ENCODE results near the gene ANKRD62.

DNA sequence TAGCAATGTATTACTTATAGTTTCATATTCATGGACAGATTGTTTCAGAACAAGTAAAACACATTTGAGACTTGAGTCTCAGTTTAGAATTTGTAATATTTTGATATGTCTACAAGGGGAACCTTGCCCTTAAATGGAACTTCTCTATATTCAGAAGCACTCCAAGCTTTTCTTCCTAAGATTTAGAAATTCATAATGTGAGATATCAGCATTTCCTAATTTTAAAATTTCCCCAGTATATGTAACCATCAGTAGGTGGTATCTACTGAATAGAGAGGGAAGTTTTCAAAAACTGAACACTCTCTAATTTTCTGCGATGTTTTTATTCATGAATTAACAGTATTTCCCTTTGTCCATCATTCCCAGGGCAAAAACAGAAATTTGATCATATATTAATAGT, 7.6 kb downstream of the ANKRD62 start:
- TF ChIP-seq YY1 (tag by site-specific recombination; IDR thresholded peaks at IDR 0.05) = no peak
- TF ChIP-seq ATF2 (tag by site-specific recombination; IDR thresholded peaks at IDR 0.05; ENCODE audit: low read depth) = no peak
- TF ChIP-seq CTCF (tag by site-specific recombination; IDR thresholded peaks at IDR 0.05) = no peak
- TF ChIP-seq ZNF274 (IDR thresholded peaks at IDR 0.05; ENCODE audit: low read length) = no peak
- no peak for TF ChIP-seq ZNF274 (tag by site-specific recombination; IDR thresholded peaks at IDR 0.05; ENCODE audit: borderline replicate concordance)
- TF ChIP-seq, protein P1, sequence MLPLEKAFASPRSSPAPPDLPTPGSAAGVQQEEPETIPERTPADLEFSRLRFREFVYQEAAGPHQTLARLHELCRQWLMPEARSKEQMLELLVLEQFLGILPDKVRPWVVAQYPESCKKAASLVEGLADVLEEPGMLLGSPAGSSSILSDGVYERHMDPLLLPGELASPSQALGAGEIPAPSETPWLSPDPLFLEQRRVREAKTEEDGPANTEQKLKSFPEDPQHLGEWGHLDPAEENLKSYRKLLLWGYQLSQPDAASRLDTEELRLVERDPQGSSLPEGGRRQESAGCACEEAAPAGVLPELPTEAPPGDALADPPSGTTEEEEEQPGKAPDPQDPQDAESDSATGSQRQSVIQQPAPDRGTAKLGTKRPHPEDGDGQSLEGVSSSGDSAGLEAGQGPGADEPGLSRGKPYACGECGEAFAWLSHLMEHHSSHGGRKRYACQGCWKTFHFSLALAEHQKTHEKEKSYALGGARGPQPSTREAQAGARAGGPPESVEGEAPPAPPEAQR (tag by site-specific recombination; IDR thresholded peaks at IDR 0.05) = no peak
- TF ChIP-seq ZNF202 (tag by site-specific recombination; IDR thresholded peaks at IDR 0.05; ENCODE audit: borderline replicate concordance) = no peak
- TF ChIP-seq ZNF660 (tag by site-specific recombination; IDR thresholded peaks at IDR 0.05) = no peak
- TF ChIP-seq PATZ1 (tag by site-specific recombination; IDR thresholded peaks at IDR 0.05) = no peak
- TF ChIP-seq SP2 (tag by site-specific recombination; IDR thresholded peaks at IDR 0.05) = no peak
- TF ChIP-seq ZNF555 (tag by site-specific recombination; conservative IDR thresholded peaks at IDR 0.05) = no peak

Data from HEK293 (cell line).